GM18867 (cell line): Measurements from ENCODE around the gene STRBP.
"Not testable (repeated sequence)": the region's sequence is repeated elsewhere in the genome, so short reads cannot be mapped to it uniquely, and the experiment has no call there.

Source experiments
- ATAC-seq: cut with Tn5 transposase; IDR thresholded peaks from one replicate; pipeline ENCODE4 v1.9.1; 2021; ENCODE audit warnings: mild to moderate bottlenecking, moderate library complexity; ENCODE audit not compliant: unreplicated experiment

Gene STRBP

DNA sequence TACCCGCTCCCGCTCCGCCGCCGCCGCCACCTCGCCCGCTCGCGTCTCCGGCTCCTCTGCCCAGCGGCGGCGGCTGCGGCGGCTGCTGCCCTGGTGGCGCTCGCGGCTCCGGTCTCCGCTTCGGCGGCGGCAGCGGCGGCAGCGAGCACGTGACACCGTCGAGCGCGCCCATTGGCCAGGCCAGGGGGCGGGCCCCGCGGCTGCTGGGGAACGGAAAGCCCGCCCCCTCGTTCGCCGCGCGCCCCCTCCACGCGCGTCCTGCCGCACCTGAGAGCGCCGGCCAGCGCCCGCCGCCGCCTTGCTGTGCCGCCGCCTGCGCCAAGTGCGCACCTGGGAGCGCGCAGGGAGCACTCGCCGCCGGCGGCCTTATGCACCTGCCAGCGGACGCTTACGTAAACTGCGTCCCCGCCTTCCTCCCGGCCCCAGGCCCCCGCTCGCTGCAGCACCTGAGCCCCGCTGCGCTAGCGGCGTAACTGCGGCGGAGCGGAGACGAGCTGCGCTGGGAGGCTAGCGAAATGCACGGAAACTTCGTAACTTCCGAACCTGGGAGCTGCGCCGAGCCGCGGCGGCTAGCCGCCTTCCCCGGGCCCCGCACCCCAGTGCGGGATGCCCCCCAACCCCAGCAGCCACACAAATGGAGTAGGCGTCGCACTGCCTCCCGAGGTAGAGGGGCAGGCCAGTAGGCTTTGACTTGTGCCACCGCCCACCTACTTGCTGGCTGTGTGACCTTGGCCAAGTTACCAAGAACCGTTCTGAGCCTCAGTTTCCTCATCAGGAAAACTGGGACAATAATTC is at the start of gene STRBP:
TSS of gene STRBP (minus strand) at position 122 of the 795 bp plus-strand sequence. CDS start 84,452 bp downstream, outside the sequence.
- ATAC-seq: peak; percentile 89

- ATAC-seq: no peak
Observed at GRCh38 chr9:123316053-123316718, 47.8 kb upstream of the STRBP start.

DNA sequence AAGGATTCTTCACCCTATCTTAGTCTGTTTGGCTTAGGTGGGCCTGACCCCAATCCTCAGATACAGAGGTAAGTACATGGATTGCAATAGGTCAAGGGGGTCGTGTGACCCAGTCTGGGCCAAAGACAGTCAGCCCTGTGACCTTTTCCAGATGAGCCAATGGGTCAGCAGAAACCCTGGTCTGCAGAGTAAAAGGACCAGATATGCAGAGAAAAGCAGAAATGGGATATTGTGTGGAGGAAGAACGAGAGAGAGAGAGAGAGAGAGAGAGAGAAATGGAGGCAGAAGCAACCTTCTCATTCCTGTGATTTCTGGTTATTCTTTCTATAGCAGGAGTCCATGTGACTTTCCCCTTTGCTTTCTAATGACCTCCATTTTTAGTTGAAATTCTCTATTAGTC is 47.2 kb upstream of the STRBP start:
- no peak for ATAC-seq

GRCh38 chr9:123314617-123315016 is 46.2 kb upstream of the STRBP start:
- no peak for ATAC-seq

- no peak for ATAC-seq
Observed at GRCh38 chr9:123312306-123312877, 44.0 kb upstream of the STRBP start.

DNA sequence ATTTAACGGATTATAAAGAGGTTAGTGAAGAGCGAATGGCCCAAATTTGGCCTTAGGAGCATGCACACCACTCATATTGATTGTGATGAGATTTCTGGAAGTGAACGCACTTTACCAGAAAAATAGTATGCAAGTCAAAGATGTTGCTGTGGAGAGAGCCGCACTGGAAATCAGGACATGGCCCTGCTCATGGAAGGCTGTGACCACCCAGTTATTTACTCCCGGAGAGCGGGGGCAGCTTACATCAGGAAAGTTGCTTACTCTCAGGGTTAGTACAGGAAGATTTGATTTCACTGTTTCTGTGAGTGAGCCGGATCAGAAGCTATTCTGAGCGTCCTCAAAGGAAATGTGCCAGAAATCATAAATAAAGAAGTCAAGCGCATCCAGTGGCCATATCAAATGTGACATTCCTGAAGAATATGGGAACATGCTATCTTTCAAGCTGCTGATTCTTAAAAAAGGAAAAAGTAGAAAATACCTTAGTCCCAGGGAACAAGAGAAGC is 42.9 kb upstream of the STRBP start:
- no peak for ATAC-seq

GRCh38 chr9:123310551-123311249 is 42.3 kb upstream of the STRBP start:
- ATAC-seq: no peak

GRCh38 chr9:123309611-123310010 is 41.2 kb upstream of the STRBP start:
- no peak for ATAC-seq

- ATAC-seq: no peak
Observed at GRCh38 chr9:123305879-123306278, 37.5 kb upstream of the STRBP start.

GRCh38 chr9:123304340-123304691 is 35.9 kb upstream of the STRBP start:
- ATAC-seq: no peak

DNA sequence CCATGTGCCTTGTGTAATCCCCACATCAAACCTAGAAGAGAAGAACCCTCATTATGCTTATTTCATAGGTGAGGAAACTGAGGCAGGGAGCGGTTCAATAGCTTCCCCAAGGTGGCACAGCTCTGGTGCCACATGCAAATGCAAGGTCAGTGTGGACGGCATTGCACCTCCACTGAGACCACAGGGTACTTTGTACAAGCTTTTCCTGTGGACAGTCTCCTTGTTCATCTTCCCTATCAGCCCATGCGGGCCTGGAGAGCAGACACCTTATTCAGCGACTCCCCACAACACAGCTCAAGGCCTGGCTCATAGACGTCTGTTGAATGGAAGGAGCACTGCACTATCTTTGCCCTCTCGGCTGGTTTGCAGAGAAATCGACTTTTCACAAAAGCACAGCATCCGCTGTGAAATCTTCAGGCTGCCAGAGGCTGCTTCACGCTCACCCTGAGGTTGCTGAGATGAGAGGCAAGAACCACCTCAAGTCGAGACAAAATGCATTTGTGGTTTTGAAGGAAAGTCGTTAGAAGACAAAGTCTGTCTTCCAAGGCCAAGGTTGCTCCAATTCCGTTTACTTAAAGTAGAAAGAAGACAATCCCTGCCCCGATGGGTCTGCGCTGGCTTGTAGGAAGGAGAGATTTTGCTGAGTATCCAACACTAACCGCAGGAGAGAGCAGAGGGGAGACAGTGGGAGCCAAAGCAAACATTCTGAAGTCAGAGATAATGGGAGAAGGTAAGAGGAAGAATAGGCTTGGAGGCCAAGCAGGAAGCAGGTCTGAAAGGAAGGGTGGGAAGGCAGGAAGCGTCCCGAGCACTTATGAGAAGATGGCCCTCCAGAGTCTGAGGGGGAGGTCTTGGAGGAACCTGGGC is 34.2 kb upstream of the STRBP start:
- no peak for ATAC-seq

DNA sequence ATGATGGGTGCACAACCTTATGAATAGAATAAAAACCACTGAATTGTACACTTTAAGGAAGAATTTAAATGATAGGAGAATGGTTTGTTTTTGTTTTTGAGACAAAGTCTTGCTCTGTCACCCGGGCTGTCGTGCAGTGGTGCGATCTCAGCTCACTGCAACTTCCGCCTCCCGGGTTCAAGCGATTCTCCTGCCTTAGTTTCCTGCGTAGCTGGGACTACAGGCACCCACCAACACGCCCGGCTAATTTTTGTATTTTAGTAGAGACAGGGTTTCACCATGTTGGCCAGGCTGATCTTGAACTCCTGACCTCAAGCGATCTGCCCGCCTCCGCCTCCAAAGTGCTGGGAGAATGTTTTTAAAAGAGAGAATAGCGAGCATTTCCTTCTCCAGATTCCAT is 33.5 kb upstream of the STRBP start:
- ATAC-seq: not testable (repeated sequence)

DNA sequence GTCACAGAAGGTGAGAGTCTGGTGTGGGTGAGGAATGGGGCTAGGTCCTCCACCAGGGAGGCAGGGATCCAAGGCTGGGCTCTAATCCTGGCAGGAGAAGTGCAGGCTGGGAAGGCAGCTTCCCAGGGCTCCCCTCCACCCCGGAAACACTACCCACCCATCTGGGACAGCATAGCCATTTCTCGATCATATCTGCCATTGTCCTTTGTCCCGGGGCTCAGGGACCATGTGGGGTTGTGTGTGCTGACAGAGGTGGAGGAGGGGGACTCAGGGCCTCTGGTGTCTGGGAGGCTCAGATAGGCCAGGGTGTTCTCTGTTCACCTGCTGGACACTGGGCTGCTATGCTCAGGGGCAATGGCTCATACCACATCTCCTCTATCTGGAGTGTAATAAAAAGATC is 32.2 kb upstream of the STRBP start:
- no peak for ATAC-seq

DNA sequence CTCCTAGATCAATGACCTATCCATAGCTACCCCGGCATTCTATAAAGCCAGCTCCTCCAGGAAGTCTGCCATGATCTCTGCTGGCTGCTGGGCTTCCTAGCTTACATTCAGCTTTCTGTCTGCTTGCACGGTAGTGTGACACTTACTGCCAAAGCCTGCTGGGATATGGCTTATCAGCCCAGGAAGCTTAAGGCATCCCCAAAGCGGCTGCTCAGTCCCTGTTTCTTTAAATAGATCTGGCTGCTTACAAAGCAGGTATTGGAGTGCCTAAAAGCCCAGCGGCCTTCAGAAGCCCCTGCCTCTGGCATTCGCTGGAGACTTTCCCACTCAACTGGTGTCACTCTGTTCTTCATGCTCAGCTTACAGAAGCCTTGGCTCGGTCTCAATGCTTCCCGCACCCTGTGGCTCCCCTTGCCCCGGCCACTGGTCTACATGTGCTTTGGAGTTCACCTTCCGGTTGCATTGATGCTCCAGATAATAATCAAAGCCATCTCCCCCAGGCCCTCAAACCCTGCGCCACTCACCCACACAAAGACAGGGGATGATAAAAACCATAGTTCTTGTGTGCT is 31.3 kb upstream of the STRBP start:
- no peak for ATAC-seq

DNA sequence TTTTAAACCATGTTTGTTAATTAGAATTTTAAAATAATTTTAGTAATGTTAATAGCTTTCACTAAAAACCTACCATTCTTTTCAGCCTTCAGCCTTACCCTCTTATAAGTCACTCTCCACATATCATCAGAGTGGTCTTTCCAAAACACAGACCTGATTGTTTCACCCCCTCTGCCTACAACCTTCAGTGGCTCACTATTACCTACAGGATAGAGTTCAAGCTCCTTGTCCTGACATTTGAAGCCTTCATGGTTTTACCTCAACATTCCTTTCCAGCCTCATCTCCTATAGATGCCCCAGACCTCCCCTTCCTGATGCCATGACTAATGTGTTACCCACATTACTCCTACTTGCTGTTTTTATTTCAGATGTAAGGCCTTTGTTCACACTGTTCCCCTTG is 27.8 kb upstream of the STRBP start:
- no peak for ATAC-seq

DNA sequence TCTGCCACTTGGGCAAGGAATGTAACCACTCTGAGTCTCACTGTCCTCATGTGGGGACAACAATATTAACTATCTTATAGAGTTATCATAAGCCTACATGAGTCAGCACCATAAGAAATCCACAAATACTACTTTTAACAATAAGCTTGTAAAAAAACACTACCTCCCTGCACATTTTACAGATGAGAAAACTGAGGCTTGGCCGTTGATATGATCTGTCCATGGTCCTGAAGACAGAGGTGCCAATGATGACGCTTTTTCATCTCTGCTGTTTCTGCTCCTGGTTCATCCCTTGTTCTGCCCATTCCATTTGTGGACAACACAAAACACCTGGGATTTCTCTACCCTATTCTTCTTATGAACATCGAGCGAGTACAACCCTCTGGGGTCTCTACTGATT is 23.4 kb upstream of the STRBP start:
- ATAC-seq: no peak

DNA sequence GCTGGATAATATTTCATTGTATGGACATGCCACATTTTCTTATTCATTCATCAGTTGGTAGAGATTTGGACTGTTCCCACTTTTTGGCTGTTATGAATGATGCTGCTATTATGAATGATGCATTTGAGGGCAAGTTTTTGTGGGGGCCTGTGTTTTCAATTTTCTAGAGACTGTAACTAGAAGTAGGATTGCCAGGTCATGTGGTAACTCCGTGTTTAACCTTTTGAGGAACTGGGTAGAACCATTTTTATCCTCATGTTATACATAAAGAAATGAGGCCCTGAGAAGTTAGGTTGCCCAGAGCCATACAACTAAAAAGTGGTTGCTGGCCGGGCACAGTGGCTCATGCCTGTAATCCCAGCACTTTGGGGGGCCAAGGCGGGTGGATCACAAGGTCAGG is 22.4 kb upstream of the STRBP start:
- ATAC-seq: no peak

- ATAC-seq: no peak
Observed at GRCh38 chr9:123287639-123288038, 19.3 kb upstream of the STRBP start.

- ATAC-seq: no peak
Observed at GRCh38 chr9:123286324-123286723, 17.9 kb upstream of the STRBP start.

- ATAC-seq: no peak
Observed at GRCh38 chr9:123284656-123285055, 16.3 kb upstream of the STRBP start.
